GM23338 (cell line): ENCODE data around the gene GDPD4. TPM values are rescaled to one million over a fixed set of nuclear protein-coding genes. Genes with fewer than 3 reads are reported as not detected.

Experiments used
- ATAC-seq: fragments of 200-7000 bp; cut with Tn5 transposase; 3 replicates; pipeline ENCODE4 v1.9.1; 2020
- DNase-seq: peaks from one replicate; pipeline ENCODE4 v3.0.0-alpha.2; 2015; ENCODE audit warnings: low spot score
- H2AFZ ChIP-seq: fragments of 200-600 bp; sonication (generic); 2 replicates; pipeline ENCODE4 v1.8.0; 2016; ENCODE audit warnings: antibody characterized with exemption, mild to moderate bottlenecking, moderate library complexity
- H3F3A ChIP-seq: fragments of 200-600 bp; sonication (generic); replicated peaks from 2 replicates; pipeline ENCODE4 v1.8.0; 2017; ENCODE audit warnings: antibody characterized with exemption, mixed run types, low read depth
- H3K27ac ChIP-seq: fragments of 200-600 bp; sonication (generic); 2 replicates; pipeline ENCODE4 v1.6.1; 2016; ENCODE audit warnings: low read depth
- H3K27me3 ChIP-seq: fragments of 200-600 bp; sonication (generic); 2 replicates; pipeline ENCODE4 v1.8.0; 2016; ENCODE audit warnings: mild to moderate bottlenecking, mixed run types, moderate library complexity; ENCODE audit not compliant: insufficient read depth
- H3K36me3 ChIP-seq: fragments of 200-600 bp; sonication (generic); 2 replicates; pipeline ENCODE4 v1.8.0; 2016; ENCODE audit warnings: mild to moderate bottlenecking; ENCODE audit not compliant: insufficient read depth
- H3K4me1 ChIP-seq: fragments of 200-600 bp; sonication (generic); 2 replicates; pipeline ENCODE4 v1.8.0; 2016; ENCODE audit warnings: mild to moderate bottlenecking, moderate library complexity; ENCODE audit not compliant: insufficient read depth
- H3K4me2 ChIP-seq: fragments of 200-600 bp; sonication (generic); 2 replicates; pipeline ENCODE4 v1.7.1; 2017; ENCODE audit warnings: mixed run types
- H3K4me3 ChIP-seq: fragments of 200-600 bp; sonication (generic); 2 replicates; pipeline ENCODE4 v1.6.1; 2016; ENCODE audit warnings: mixed run types
- H3K79me2 ChIP-seq: fragments of 200-600 bp; sonication (generic); replicated peaks from 2 replicates; pipeline ENCODE4 v1.8.0; 2017; ENCODE audit warnings: mild to moderate bottlenecking; ENCODE audit not compliant: insufficient read depth
- H3K9me2 ChIP-seq: fragments of 200-600 bp; sonication (generic); 2 replicates; pipeline ENCODE4 v1.8.0; 2017; ENCODE audit not compliant: insufficient read depth
- H4K20me1 ChIP-seq: fragments of 200-600 bp; sonication (generic); replicated peaks from 2 replicates; pipeline ENCODE4 v1.8.0; 2017; ENCODE audit warnings: mild to moderate bottlenecking; ENCODE audit not compliant: insufficient read depth
- H3K27ac Mint-ChIP-seq: 2 replicates; pipeline ENCODE4 v1.8.0; 2020; ENCODE audit warnings: inconsistent platforms, mild to moderate bottlenecking, moderate library complexity, mixed read lengths
- H3K27me3 Mint-ChIP-seq: 3 replicates; pipeline ENCODE4 v1.8.0; 2022; ENCODE audit warnings: low read depth, mild to moderate bottlenecking, moderate library complexity, mixed read lengths, inconsistent platforms; ENCODE audit not compliant: insufficient read depth, poor library complexity
- H3K36me3 Mint-ChIP-seq: 3 replicates; pipeline ENCODE4 v1.8.0; 2021; ENCODE audit warnings: low read depth, mild to moderate bottlenecking, inconsistent platforms, moderate library complexity, mixed read lengths
- H3K4me1 Mint-ChIP-seq: 3 replicates; pipeline ENCODE4 v1.8.0; 2020; ENCODE audit warnings: mild to moderate bottlenecking, inconsistent platforms, mixed read lengths
- H3K4me3 Mint-ChIP-seq: 3 replicates; pipeline ENCODE4 v1.8.0; 2021; ENCODE audit warnings: moderate library complexity, mild to moderate bottlenecking, inconsistent platforms, mixed read lengths
- H3K9me3 Mint-ChIP-seq: 3 replicates; pipeline ENCODE4 v1.8.0; 2020; ENCODE audit warnings: moderate library complexity, mild to moderate bottlenecking, inconsistent platforms, mixed read lengths
- CREB1 ChIP-seq: fragments of 250-450 bp; sonication (Bioruptor Pico); IDR thresholded peaks from 2 replicates; pipeline ENCODE4 v1.5.0; 2020; ENCODE audit warnings: low read depth, mild to moderate bottlenecking, moderate library complexity
- EZH2phosphoT487 ChIP-seq: fragments of 200-600 bp; sonication (generic); IDR thresholded peaks from one replicate; pipeline ENCODE4 v1.8.1; 2018; ENCODE audit warnings: antibody characterized with exemption; ENCODE audit not compliant: unreplicated experiment
- NANOG ChIP-seq: IDR thresholded peaks from 2 replicates; pipeline ENCODE4 v1.6.1; 2016; ENCODE audit warnings: antibody characterized with exemption, borderline replicate concordance
- REST ChIP-seq: IDR thresholded peaks from one replicate; pipeline ENCODE4 v1.6.1; 2018; ENCODE audit warnings: antibody characterized with exemption; ENCODE audit not compliant: unreplicated experiment
- STAT1 ChIP-seq: IDR thresholded peaks from one replicate; pipeline ENCODE4 v1.6.1; 2016; ENCODE audit warnings: antibody characterized with exemption; ENCODE audit not compliant: unreplicated experiment
- ZNF114 ChIP-seq: fragments of 250-450 bp; sonication (Bioruptor Pico); IDR thresholded peaks from 2 replicates; pipeline ENCODE4 v1.5.0; 2020; ENCODE audit warnings: mild to moderate bottlenecking, moderate library complexity
- ZNF462 ChIP-seq: fragments of 250-450 bp; sonication (Bioruptor Pico); IDR thresholded peaks from 2 replicates; pipeline ENCODE4 v1.5.0; 2020; ENCODE audit warnings: mild to moderate bottlenecking, moderate library complexity
- polyA plus RNA-seq: library from polyadenylated mRNA; unstranded; fragments of >200 nt; fragmentation: Nextera tagmentation; extraction: Ambion mirVana; gene quantifications from 2 replicates; pipeline ENCODE4 v1.2.1, GENCODE V29; 2016
- total RNA-seq: library from RNA; depleted of rRNA; stranded (reverse); fragments of >200 nt; shearing (Covaris generic); gene quantifications from 2 replicates; pipeline ENCODE4 v1.2.3, GENCODE V29; 2014
- TF ChIP-seq, protein P1 (sequence below), 2 experiments: fragments of 200-600 bp in 1 of 2; sonication (generic) in 1 of 2; conservative IDR thresholded peaks; 2 replicates each; pipeline versions ENCODE4 v1.5.1 to v1.6.1; 2016 to 2017; ENCODE audit warnings: antibody characterized with exemption in 2 of 2, low read depth in 2 of 2, mild to moderate bottlenecking in 2 of 2, moderate library complexity in 1 of 2
- TF ChIP-seq, protein P2 (sequence below): IDR thresholded peaks from 2 replicates; pipeline ENCODE4 v1.6.1; 2016; ENCODE audit warnings: antibody characterized with exemption

Gene GDPD4
- total and polyA plus RNA-seq, 2 experiments from 2014 or later = not detected

DNA sequence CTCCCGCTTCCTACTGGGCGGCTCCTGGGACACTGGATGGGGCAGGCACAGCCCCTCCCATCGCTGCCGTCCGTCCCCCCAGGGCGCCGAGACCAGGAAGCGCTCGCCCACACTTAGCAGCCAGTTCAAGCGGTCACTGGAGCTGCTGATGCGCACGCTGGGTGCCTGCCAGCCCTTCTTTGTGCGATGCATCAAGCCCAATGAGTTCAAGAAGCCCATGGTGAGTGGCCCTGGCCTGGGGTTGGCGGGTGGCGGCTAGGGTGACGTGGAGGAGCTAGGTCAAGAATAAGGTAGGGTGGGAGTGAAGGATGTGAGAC lies 128.9 kb downstream of the GDPD4 start:
- H3K4me3 Mint-ChIP-seq = no peak overlapping the region; the same call in 2 of the 3 replicates
- no peaks in the 10 kb centered on the region for H3K9me3 Mint-ChIP-seq
- TF ChIP-seq EZH2phosphoT487 (no peak), REST (no peak), ZNF462 (CRISPR knock-in tag) (no peak), STAT1 (no peak), CREB1 (CRISPR knock-in tag) (no peak), ZNF114 (CRISPR knock-in tag) (no peak), NANOG (no peak)
- TF ChIP-seq, protein P1, sequence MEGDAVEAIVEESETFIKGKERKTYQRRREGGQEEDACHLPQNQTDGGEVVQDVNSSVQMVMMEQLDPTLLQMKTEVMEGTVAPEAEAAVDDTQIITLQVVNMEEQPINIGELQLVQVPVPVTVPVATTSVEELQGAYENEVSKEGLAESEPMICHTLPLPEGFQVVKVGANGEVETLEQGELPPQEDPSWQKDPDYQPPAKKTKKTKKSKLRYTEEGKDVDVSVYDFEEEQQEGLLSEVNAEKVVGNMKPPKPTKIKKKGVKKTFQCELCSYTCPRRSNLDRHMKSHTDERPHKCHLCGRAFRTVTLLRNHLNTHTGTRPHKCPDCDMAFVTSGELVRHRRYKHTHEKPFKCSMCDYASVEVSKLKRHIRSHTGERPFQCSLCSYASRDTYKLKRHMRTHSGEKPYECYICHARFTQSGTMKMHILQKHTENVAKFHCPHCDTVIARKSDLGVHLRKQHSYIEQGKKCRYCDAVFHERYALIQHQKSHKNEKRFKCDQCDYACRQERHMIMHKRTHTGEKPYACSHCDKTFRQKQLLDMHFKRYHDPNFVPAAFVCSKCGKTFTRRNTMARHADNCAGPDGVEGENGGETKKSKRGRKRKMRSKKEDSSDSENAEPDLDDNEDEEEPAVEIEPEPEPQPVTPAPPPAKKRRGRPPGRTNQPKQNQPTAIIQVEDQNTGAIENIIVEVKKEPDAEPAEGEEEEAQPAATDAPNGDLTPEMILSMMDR (conservative IDR thresholded peaks at IDR 0.05; ENCODE audit: low read depth in 2 of 2) = no peak
- TF ChIP-seq, protein P2, sequence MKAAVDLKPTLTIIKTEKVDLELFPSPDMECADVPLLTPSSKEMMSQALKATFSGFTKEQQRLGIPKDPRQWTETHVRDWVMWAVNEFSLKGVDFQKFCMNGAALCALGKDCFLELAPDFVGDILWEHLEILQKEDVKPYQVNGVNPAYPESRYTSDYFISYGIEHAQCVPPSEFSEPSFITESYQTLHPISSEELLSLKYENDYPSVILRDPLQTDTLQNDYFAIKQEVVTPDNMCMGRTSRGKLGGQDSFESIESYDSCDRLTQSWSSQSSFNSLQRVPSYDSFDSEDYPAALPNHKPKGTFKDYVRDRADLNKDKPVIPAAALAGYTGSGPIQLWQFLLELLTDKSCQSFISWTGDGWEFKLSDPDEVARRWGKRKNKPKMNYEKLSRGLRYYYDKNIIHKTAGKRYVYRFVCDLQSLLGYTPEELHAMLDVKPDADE = no peak
- no peaks in the 10 kb centered on the region for H3K9me2 ChIP-seq
- no peaks in the 10 kb centered on the region for H3K27me3 ChIP-seq
- H3K79me2 ChIP-seq = no peaks in the 10 kb centered on the region
- peak; percentile 1; the same call in 2 of the 3 replicates for ATAC-seq
- no peaks in the 10 kb centered on the region for H4K20me1 ChIP-seq
- peaks cover 70% of the 10 kb centered on the region for H3K4me1 Mint-ChIP-seq
- peak overlapping the region; percentile 70; the same call in 1 of the 2 replicates for H3K4me2 ChIP-seq
- no peak overlapping the region for H3K27ac Mint-ChIP-seq
- H3K27ac ChIP-seq = no peak overlapping the region
- no peaks in the 10 kb centered on the region for H3F3A ChIP-seq
- no peaks in the 10 kb centered on the region; the same call in 2 of the 3 replicates for H3K36me3 Mint-ChIP-seq
- DNase-seq = no peak
- H3K4me1 ChIP-seq = peaks cover 38% of the 10 kb centered on the region
- no peak overlapping the region for H3K4me3 ChIP-seq
- peaks cover 22% of the 10 kb centered on the region for H3K27me3 Mint-ChIP-seq
- peak overlapping the region; percentile 81; the same call in 1 of the 2 replicates for H2AFZ ChIP-seq
- no peaks in the 10 kb centered on the region for H3K36me3 ChIP-seq
